Endothelial cell of umbilical vein (primary cell): ENCODE results near the gene TGFBI. TPM values are rescaled to one million over a fixed set of nuclear protein-coding genes. Genes with fewer than 3 reads are reported as not detected.

Source experiments
- BruUV-seq: library from RNA; stranded (reverse); fragments of 400-500 nt; replicated peaks from 2 replicates; lab custom pipeline; 2021; lab: Mats Ljungman, UMichigan
- CTCF ChIA-PET: fragments of 300-600, 350-600 bp; sonication (Branson Sonifier 250); formaldehyde crosslinking; loops from one replicate; lab custom pipeline; 2021; ENCODE audit warnings: antibody characterized with exemption, inconsistent platforms; lab: Charles Lee
- POLR2A ChIA-PET: fragments of 300-600, 350-600 bp; sonication (Branson Sonifier 250); formaldehyde crosslinking; loops from one replicate; lab custom pipeline; 2021; ENCODE audit warnings: antibody characterized with exemption, inconsistent platforms; lab: Charles Lee
- DNase-seq: peaks from one replicate; pipeline ENCODE4 v3.0.0-alpha.2; 2011; ENCODE audit warnings: low read depth, low spot score
- FAIRE-seq: peaks from 2 replicates; lab custom pipeline; 2011; peaks lifted over from hg19 to GRCh38; lab: Jason Lieb, UNC
- H2AFZ ChIP-seq: 2 replicates; pipeline ENCODE4 v1.6.0; 2012; ENCODE audit warnings: low read depth, low read length, control low read depth, inconsistent platforms
- H3K27ac ChIP-seq: 2 replicates; pipeline ENCODE4 v1.5.1; 2011; ENCODE audit warnings: low read depth, mild to moderate bottlenecking, control low read depth, low read length, moderate library complexity; ENCODE audit not compliant: insufficient read depth
- H3K27me3 ChIP-seq, 2 experiments: 2 replicates each; pipeline versions ENCODE4 v1.6.0 to v1.6.1; 2011; ENCODE audit warnings: low read length in 2 of 2, mixed read lengths in 1 of 2; ENCODE audit not compliant: control insufficient read depth in 2 of 2, insufficient read depth in 2 of 2
- H3K36me3 ChIP-seq, 2 experiments: 2 replicates in 1 of 2; 3 replicates in 1 of 2; pipeline ENCODE4 v1.5.1; 2011; ENCODE audit warnings: low read length in 2 of 2, mild to moderate bottlenecking in 1 of 2, moderate library complexity in 1 of 2; ENCODE audit not compliant: control insufficient read depth in 2 of 2, insufficient read depth in 2 of 2; ENCODE audit errors: extremely low read depth in 1 of 2
- H3K4me1 ChIP-seq: 3 replicates; pipeline ENCODE4 v1.5.1; 2011; ENCODE audit warnings: mild to moderate bottlenecking, low read length; ENCODE audit not compliant: control insufficient read depth, insufficient read depth; ENCODE audit errors: extremely low read depth
- H3K4me2 ChIP-seq: 2 replicates; pipeline ENCODE4 v1.6.1; 2011; ENCODE audit warnings: low read length, control low read depth, mixed read lengths; ENCODE audit not compliant: insufficient read depth
- H3K4me3 ChIP-seq, 3 experiments: fragments of 200-600 bp in 1 of 3; sonication (generic), shearing (Covaris generic) in 1 of 3; replicated peaks in 1 of 3; 2 replicates each; pipeline ENCODE4 v1.5.1; 2011 to 2016; ENCODE audit warnings: control low read depth in 3 of 3, low read length in 3 of 3, mild to moderate bottlenecking in 2 of 3, inconsistent platforms in 1 of 3, low read depth in 1 of 3, moderate library complexity in 1 of 3; ENCODE audit not compliant: insufficient read depth in 1 of 3
- H3K79me2 ChIP-seq: 2 replicates; pipeline ENCODE4 v1.6.0; 2012; ENCODE audit warnings: low read length, inconsistent platforms; ENCODE audit not compliant: control insufficient read depth, insufficient read depth
- H3K9ac ChIP-seq: replicated peaks from 2 replicates; pipeline ENCODE3; 2011; ENCODE audit warnings: low read length, control low read depth; ENCODE audit not compliant: insufficient read depth; ENCODE audit errors: extremely low read depth
- H3K9me1 ChIP-seq: replicated peaks from 3 replicates; pipeline ENCODE4 v1.6.0; 2011; ENCODE audit warnings: mild to moderate bottlenecking, low read length; ENCODE audit not compliant: control insufficient read depth, insufficient read depth; ENCODE audit errors: extremely low read depth
- H3K9me3 ChIP-seq: replicated peaks from 2 replicates; pipeline ENCODE4 v1.5.1; 2012; ENCODE audit warnings: low read length, inconsistent platforms; ENCODE audit not compliant: control insufficient read depth, insufficient read depth
- H4K20me1 ChIP-seq: replicated peaks from 2 replicates; pipeline ENCODE3; 2011; ENCODE audit warnings: mild to moderate bottlenecking, low read length; ENCODE audit not compliant: control insufficient read depth, insufficient read depth; ENCODE audit errors: extremely low read depth
- EZH2 ChIP-seq: IDR thresholded peaks from 2 replicates; pipeline ENCODE4 v1.6.1; 2012; ENCODE audit warnings: borderline replicate concordance, low read depth, mild to moderate bottlenecking, moderate library complexity, low read length, inconsistent platforms; ENCODE audit not compliant: severe bottlenecking
- FOS ChIP-seq: IDR thresholded peaks from 2 replicates; pipeline ENCODE4 v1.6.1; 2011; ENCODE audit warnings: mild to moderate bottlenecking, low read length, moderate library complexity, borderline replicate concordance; ENCODE audit not compliant: insufficient read depth
- GATA2 ChIP-seq: IDR thresholded peaks from 2 replicates; pipeline ENCODE4 v1.7.0; 2011; ENCODE audit warnings: low read depth, mild to moderate bottlenecking, moderate library complexity, mixed read lengths, low read length; ENCODE audit not compliant: insufficient read length, insufficient read depth
- JUN ChIP-seq: IDR thresholded peaks from 2 replicates; pipeline ENCODE4 v1.6.1; 2011; ENCODE audit warnings: borderline replicate concordance, low read depth; ENCODE audit not compliant: insufficient read length, insufficient read depth
- MYC ChIP-seq: IDR thresholded peaks from one replicate; pipeline ENCODE4 v1.6.1; 2011; ENCODE audit warnings: mild to moderate bottlenecking, low read depth, low read length
- POLR2A ChIP-seq: IDR thresholded peaks from 2 replicates; pipeline ENCODE4 v1.6.1; 2012; ENCODE audit warnings: low read depth, mild to moderate bottlenecking, control low read depth, low read length
- POLR2AphosphoS5 ChIP-seq: IDR thresholded peaks from 2 replicates; pipeline ENCODE4 v1.6.1; 2012; ENCODE audit warnings: low read depth, mild to moderate bottlenecking, control low read depth, low read length, moderate library complexity; ENCODE audit not compliant: insufficient read depth
- dilution Hi-C: fragments of 300-500 bp; cut with MboI; formaldehyde crosslinking; loops from one replicate; pipeline ENCODE4 v1.15.0; 2019; ENCODE audit warnings: low sequenced_read_pairs; ENCODE audit not compliant: extremely low pct_ligation_motif_present
- intact Hi-C: fragments of 100-400 bp; cut with micrococcal nuclease; formaldehyde crosslinking; loops from one replicate; pipeline ENCODE4 v1.10.0; 2022
- polyA plus RNA-seq, 4 experiments: library from polyadenylated mRNA; depleted of rRNA in 3 of 4; stranded (reverse) in 3 of 4; unstranded in 1 of 4; fragments of >200 nt; gene quantifications; 2 replicates each; pipeline versions ENCODE4 v1.2.1 to v1.2.3, GENCODE V29; 2011 to 2012; ENCODE audit warnings: missing spikeins in 1 of 4
- total RNA-seq: library from RNA; stranded (reverse); gene quantifications from 2 replicates; pipeline ENCODE4 v1.2.3, GENCODE V29; 2021
- TF ChIP-seq, protein P1 (sequence below): IDR thresholded peaks from 2 replicates; pipeline ENCODE4 v1.6.1; 2011; ENCODE audit not compliant: insufficient read depth, insufficient read length
- TF ChIP-seq, protein P2 (sequence below), 2 donors: IDR thresholded peaks; 1 replicate in 1 of 2; 2 replicates in 1 of 2; pipeline ENCODE4 v1.5.1; 2011; ENCODE audit warnings: low read length in 2 of 2, mild to moderate bottlenecking in 2 of 2, moderate library complexity in 2 of 2, control low read depth in 1 of 2, inconsistent platforms in 1 of 2, low read depth in 1 of 2; ENCODE audit not compliant: insufficient read depth in 1 of 2; ENCODE audit errors: extremely low read depth in 1 of 2

TGFBI gene
- total and polyA plus RNA-seq, 2 donors (not counting 3 experiments of a cell fraction or from before 2014, with no cell fraction given): 6.5 to 18.9 TPM

DNA sequence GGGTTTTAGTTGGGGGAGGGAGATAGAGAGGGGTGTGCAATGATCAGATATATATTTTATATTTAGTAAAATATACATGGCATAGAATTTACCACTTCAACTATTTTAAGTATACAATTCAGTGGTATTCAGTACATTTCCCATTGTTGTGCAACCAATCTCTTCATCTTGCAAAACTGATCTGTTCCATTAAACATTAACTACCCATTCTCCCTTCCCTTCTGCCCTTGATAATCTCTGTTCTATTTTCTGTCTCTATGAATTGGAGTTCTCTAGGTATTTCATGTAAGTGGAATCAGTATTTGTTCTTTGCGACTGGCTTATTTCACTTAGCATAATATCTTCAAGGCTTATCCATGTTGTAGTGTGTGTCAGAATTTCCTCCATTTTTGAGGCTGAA lies 38.6 kb downstream of the TGFBI start:
- FAIRE-seq (no peak), DNase-seq (no peak)
- no TSS peak for BruUV-seq
- POLR2A ChIA-PET: no interaction called here
- no peaks in the 10 kb centered on the region for H4K20me1 ChIP-seq
- H3K4me1 ChIP-seq: no peaks in the 10 kb centered on the region
- H3K27ac ChIP-seq: no peak overlapping the region
- H3K79me2 ChIP-seq: no peaks in the 10 kb centered on the region
- H3K9ac ChIP-seq: no peak overlapping the region
- dilution Hi-C loops: no loop called here
- peaks cover 0 to 5% of the 10 kb centered on the region in 2 experiments for H3K27me3 ChIP-seq
- H3K9me1 ChIP-seq: no peaks in the 10 kb centered on the region
- H2AFZ ChIP-seq: no peak overlapping the region
- no peak overlapping the region for H3K4me3 ChIP-seq
- TF ChIP-seq FOS: no peak
- no peak for TF ChIP-seq EZH2
- no peak for TF ChIP-seq JUN
- TF ChIP-seq GATA2: no peak
- TF ChIP-seq, protein P1, sequence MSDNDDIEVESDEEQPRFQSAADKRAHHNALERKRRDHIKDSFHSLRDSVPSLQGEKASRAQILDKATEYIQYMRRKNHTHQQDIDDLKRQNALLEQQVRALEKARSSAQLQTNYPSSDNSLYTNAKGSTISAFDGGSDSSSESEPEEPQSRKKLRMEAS: no peak
- no peak for TF ChIP-seq POLR2AphosphoS5
- no peak for TF ChIP-seq POLR2A
- TF ChIP-seq MYC: no peak
- TF ChIP-seq, protein P2, sequence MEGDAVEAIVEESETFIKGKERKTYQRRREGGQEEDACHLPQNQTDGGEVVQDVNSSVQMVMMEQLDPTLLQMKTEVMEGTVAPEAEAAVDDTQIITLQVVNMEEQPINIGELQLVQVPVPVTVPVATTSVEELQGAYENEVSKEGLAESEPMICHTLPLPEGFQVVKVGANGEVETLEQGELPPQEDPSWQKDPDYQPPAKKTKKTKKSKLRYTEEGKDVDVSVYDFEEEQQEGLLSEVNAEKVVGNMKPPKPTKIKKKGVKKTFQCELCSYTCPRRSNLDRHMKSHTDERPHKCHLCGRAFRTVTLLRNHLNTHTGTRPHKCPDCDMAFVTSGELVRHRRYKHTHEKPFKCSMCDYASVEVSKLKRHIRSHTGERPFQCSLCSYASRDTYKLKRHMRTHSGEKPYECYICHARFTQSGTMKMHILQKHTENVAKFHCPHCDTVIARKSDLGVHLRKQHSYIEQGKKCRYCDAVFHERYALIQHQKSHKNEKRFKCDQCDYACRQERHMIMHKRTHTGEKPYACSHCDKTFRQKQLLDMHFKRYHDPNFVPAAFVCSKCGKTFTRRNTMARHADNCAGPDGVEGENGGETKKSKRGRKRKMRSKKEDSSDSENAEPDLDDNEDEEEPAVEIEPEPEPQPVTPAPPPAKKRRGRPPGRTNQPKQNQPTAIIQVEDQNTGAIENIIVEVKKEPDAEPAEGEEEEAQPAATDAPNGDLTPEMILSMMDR (IDR thresholded peaks at IDR 0.05; ENCODE audit: extremely low read depth in 1 of 2, insufficient read depth in 1 of 2, low read depth in 1 of 2, low read length in 2 of 2): no peak
- H3K36me3 ChIP-seq: no peaks in the 10 kb centered on the region
- H3K9me3 ChIP-seq: no peaks in the 10 kb centered on the region
- CTCF ChIA-PET: interaction anchor here (0.6 to 2.0 kb wide), 5 partner anchors 9 to 145 kb away, joined by 3 to 9 read pairs (median 5); no protein-coding TSS in a partner anchor
- no peak overlapping the region for H3K4me2 ChIP-seq
- intact Hi-C loops: no loop called here
